22Rv1 (cell line): ENCODE measurements around the gene PHF13.
"Not testable (repeated sequence)": the region's sequence is repeated elsewhere in the genome, so short reads cannot be mapped to it uniquely, and the experiment has no call there.

Experiments used
- H3K27ac ChIP-seq: fragments of 450-650 bp; 2 replicates; pipeline ENCODE4 v1.5.1; 2017
- ZFX ChIP-seq: fragments of 450-650 bp; IDR thresholded peaks from 2 replicates; pipeline ENCODE4 v1.6.1; 2017; ENCODE audit warnings: antibody characterized with exemption, borderline replicate concordance
- TF ChIP-seq, protein P1 (sequence below): fragments of 450-650 bp; IDR thresholded peaks from 2 replicates; pipeline ENCODE4 v1.5.1; 2017; ENCODE audit warnings: mild to moderate bottlenecking

Gene PHF13

DNA sequence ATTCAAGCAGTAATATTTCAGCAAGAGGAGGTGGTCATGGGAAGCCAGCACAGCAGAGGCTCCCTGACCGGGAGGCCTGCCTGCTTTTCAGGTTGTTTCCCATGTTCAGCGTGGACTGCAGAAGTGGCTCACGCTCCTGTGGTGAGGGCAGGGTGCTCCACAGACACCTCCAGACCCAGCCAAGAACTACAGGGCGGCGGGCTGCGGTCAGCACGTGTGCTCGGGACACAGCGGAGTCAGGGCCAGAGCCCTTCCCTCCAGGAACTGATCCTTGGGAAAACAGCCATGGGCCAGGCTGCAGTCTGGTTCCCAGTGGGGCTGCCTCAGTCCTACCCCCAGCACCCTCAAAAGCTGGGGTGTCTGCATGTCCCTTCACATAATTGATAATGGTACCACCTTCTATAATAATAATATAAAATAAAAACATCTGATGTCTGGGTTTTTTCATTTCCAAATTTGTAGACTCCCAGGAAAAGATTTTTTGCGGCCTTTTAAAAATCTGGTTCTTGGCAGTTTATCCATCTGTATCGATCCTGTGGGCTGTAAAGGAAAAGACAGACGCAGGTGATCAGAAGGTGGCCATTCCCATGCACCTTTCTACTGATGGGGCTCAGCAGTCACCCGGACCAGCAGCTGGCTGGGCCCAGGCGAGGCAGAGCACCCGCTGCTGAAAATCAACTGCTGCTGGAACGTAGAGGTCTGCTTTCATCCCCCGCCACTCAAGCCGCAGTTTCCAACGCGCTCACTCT is 21.8 kb downstream of the PHF13 start:
- no peak for TF ChIP-seq ZFX
- TF ChIP-seq, protein P1, sequence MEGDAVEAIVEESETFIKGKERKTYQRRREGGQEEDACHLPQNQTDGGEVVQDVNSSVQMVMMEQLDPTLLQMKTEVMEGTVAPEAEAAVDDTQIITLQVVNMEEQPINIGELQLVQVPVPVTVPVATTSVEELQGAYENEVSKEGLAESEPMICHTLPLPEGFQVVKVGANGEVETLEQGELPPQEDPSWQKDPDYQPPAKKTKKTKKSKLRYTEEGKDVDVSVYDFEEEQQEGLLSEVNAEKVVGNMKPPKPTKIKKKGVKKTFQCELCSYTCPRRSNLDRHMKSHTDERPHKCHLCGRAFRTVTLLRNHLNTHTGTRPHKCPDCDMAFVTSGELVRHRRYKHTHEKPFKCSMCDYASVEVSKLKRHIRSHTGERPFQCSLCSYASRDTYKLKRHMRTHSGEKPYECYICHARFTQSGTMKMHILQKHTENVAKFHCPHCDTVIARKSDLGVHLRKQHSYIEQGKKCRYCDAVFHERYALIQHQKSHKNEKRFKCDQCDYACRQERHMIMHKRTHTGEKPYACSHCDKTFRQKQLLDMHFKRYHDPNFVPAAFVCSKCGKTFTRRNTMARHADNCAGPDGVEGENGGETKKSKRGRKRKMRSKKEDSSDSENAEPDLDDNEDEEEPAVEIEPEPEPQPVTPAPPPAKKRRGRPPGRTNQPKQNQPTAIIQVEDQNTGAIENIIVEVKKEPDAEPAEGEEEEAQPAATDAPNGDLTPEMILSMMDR: no peak
- no peak overlapping the region for H3K27ac ChIP-seq

DNA sequence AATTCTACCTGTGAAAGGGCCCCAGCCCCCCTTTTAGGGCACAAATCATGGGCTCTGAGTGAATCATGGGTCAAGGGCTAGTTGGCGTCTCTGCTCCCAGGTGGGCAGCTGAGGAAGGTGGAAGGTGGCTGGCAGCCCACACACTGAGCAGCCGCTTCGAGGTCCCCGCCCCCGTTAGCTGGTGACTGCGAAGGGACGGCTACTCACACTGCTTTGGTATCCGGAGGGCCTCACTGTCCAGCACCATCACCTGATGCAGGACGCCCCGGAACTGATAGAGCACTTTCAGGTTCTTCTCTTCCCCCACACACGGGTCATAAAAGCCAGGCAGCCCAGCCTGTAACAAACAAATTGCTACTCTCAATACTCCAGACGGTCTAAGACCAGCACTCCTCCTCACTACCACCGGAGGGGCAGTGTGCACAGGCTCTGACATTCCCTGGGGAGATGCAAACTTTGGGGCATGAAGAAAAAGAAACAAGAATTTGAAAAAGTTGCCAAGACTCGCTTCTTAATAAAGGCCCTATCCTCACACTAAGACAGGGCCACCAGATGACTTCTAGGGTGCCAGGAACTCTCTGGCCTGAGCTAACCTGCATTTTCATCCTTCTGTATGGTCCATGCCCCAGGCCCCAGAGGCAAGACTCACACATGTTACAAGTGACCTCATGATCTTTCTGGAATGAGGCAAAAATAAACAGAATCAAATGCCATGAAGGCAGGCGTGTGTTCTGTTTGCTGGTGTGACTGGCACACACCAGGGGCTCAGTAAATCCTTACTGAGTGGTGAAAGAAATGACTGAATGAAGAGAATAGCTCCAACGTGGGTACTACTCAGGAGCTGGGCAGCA is 22.6 kb downstream of the PHF13 start:
- H3K27ac ChIP-seq: no peak overlapping the region
- TF ChIP-seq, protein P1: no peak
- no peak for TF ChIP-seq ZFX

DNA sequence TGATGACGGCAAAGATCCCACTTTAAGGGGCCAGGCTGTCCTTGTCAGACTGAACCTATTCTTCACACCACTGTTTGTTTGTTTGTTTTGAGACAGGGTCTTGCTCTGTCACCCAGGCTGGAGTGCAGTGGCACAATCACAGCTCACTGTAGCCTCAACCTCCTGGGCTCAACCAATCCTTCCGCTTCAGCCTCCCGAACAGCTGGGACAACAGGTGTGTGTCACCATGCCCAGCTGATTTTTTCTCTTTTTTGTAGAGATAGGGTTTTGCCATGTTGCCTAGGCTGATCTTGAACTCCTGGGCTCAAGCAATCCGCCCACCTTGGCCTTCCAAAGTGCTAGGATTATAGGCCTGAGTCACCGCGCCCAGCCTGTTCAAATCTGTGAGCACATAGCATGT is 23.2 kb downstream of the PHF13 start:
- H3K27ac ChIP-seq: not testable (repeated sequence)

DNA sequence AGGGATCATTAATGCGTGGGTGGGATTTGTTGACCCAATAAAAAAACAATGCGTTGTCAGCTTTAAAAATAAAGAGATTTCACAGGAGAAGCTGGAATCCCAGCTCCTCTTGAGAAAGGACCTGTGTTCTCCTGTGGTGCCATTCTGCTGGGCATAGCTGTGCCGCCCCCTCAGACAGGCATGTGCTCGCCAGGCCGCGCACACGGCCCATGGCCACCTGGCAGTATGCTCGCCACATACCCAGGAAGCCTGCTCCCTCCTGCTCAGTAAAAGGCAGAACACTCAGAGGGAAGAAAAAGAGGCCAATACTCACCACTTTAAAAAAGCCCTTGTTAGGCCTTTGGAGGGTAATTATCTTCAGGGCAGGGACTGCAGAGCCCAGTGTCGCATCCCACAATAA is 24.2 kb downstream of the PHF13 start:
- no peak overlapping the region for H3K27ac ChIP-seq

DNA sequence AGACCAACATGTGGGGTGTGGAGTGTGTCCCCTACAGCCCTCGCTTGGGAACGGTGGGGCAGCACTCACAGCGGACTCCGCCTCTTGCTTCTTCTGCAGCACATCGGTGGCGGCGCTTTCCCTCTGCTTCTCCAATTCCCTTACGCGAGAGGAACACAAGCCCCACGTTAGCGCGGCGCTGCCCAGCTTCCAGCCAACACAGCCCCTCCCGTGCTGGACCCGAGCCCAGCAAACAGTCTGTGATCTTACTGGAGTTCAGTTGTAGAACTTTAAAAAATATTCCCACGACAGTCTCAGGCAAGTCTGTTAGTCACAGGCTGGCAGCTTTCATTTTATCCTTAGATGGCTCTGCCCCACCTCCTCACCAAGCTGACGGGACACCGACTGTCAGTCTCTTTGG is 24.7 kb downstream of the PHF13 start:
- no peak overlapping the region for H3K27ac ChIP-seq
- TF ChIP-seq, protein P1: no peak
- no peak for TF ChIP-seq ZFX

More for the DNA sequence above, 24.2 kb downstream of the PHF13 start:
- TF ChIP-seq, protein P1: no peak
- TF ChIP-seq ZFX: no peak

DNA sequence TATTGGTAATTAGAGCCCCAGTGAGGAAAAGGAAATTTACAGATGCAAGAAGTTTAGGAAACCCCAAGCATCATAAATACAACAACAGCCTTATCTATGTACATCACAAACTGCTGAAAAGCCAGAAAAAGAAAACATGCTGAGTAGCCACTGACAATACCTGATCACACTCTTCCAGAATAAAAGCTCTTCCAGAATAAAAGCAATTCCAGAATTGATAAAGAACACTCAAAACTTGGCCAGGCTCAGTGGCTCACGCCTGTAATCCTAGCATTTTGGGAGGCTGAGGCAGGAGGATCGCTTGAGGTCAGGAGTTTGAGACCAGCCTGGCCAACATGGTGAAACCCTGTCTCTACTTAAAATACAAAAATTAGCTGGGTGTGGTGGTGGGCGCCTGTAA is 27.3 kb downstream of the PHF13 start:
- not testable (repeated sequence) for H3K27ac ChIP-seq

DNA sequence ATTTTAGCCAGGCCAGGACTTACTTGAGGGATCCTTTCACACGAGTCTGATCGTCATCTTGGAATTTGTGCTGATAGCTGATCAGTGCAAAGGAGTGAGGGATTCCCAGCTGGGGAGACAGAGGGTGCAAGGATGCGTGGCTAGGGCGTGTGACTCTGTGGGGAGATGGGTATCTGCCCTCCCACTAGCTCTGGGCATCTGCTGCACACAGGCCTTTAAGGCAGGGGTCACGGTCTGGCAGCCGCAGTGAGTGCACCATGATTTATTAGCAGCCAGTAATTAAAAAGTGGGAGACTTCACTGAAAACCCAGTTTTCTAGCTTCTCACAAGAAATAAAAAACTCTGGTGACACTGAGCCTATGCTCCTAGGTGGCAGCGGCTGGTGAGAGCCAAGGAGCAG is 31.5 kb downstream of the PHF13 start:
- no peak for TF ChIP-seq ZFX
- TF ChIP-seq, protein P1: no peak

DNA sequence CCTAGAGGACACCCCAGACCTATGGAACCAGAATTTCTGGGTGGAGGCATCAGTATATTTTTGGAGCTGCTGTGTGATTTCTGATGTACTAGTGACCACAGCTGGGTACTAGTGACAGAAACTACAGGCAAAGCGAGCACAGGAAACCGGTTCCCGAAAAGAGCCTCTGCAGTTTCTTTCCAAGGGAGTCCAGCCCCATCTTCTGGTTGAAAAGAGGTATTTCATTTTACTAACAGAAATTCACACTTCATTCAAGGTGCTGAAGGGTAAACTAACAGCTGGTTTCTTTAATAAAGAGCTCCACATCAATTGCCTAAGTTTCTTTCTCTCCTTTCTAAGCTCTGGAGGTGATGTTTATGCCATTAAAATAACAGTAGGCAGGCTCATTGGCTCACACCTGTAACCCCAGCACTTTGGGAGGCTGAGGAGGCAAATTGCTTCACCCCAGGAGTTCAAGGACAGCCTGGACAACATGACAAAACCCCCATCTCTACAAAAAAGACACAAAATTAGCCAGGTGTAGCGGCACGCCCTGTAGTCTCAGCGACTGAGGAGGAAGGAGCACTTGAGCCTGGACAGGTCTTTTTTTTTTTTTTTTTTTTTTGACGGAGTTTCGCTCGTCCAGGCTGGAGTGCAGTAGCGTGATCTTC is 33.1 kb downstream of the PHF13 start:
- no peak overlapping the region for H3K27ac ChIP-seq

More for the DNA sequence above, 31.5 kb downstream of the PHF13 start:
- no peak overlapping the region for H3K27ac ChIP-seq

More for the DNA sequence above, 33.1 kb downstream of the PHF13 start:
- TF ChIP-seq, protein P1: peak; percentile 66
- no peak for TF ChIP-seq ZFX
